Measurements from ENCODE around the gene ASTN2.

Gene ASTN2

DNA sequence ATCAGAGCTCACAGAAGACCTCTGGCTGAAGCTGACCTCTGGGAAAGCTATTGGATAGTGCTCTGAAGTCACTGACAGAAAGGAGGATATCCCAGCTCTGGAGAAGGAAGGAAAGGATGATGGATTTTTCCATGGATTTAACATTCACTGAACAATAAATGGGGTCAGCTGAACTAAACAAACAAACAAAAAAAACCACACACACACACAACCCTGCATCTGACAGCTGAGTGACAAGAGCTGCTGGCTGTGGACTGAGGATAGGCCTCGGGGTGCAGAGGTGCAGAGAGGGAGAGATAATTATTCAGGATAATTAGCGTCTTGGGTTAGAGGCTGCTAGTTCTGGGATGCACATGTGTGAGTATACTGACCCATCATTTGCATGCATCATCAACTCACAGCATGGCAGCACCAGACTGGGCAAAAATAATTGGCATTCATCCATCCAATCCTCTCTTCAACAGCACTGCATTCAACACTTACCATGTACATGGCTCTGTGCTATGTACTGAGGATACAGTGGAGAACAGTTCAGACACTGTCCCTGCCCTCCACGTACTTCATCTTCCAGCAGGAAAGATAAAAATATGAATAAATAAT, 859.2 kb downstream of the ASTN2 start:
- in situ Hi-C loops (cut with MboI; ENCODE audit: low sequenced_read_pairs): loop anchor here (25.0 kb wide), 1 partner anchor 943 kb away; no protein-coding TSS in a partner anchor

DNA sequence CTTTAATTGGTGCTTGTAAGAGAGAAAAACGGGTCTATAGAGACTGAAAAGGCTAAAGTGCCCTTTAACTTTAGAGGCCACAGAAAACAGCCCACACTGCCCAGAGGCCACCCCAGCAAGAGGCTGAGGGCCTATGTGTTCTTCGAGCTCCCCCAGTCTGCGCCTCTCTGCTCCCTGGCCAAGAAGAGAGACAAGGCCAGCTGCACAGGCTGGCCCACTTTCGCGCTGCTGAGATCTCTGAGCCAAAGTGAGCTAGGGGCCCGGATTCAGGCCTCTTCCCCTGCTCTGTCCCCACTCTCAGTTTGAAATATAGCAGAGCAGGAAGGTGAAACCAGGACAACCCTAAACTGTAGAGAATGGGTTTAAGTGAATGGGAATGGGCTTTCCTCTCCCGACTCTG, 859.7 kb downstream of the ASTN2 start:
- in situ Hi-C loops (cut with MboI; ENCODE audit: low sequenced_read_pairs): loop anchor here (25.0 kb wide), 1 partner anchor 943 kb away; no protein-coding TSS in a partner anchor

DNA sequence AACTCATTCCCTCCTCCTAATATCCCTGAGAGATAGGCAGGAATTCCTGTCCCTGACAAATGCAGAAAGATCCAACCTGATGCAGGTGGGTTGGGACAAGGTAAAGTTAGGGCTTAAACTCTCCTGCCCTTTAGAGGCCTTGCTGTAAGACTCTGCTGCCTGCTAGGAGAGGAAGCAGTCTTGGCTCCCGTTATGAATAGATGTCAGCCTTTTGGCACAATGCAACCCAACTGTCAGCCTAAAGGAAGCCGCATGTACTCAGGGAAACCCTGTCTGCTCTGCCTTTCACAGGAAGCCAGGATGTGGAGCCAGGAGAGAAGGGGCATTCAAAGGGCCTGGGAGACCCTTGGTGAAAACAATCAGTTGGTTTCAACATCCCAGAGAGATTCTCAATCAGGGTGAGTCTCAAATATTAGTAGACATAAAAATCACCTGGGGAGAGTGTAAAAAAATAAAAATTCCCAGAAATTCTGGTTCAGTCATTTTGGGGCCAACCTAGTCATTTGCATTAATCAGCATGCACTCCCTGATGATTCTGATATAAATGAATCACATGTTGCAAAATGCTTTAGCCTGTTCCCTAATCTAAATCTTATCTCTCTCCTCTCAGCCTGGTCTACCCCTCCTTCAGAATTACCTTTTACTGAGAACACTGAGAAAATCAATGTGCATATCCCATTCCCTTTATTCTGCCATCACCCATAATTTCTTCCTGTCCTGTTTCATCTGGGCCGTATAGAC, 864.0 kb downstream of the ASTN2 start:
- in situ Hi-C loops (cut with MboI; ENCODE audit: low sequenced_read_pairs): loop anchor here (25.0 kb wide), 1 partner anchor 939 kb away; no protein-coding TSS in a partner anchor

DNA sequence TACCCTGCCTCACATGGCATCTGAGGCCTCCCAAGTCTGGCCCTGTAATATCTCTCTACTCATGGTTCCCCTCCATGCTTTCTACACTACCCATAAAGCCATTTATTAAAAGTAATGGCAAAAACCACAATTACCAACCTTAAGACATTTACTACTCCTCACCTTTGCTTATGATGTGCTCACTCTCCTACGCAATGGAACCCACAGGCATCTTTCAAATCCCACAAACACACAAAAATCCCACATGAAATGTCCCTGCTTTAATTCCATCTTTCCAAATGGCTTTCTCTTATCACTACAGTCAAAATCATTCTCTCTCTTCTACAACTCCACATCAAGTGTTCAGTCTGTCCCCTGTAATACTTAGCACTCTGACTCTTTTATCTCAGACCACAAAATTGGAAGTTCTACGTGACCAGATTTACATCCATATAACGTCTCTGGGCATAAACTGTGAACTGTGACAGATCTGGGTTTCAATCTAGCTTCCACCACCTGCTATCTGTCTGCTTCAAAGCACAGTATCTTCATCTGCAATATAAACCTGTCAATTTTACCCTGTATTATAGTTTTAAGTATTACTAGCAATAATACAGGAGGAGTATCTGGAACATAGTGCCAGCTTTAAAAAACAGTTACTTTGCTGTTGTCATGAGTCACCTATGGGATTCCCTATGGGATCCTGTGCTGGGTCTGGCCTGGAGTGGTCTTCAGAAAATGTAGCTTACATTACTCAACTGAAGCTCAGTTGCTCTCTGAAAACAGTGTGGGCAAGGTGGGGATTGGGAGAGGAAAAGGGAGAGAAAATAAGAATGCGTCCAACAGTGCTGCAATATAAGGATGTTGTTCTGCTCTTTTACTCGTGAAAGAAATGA, 864.8 kb downstream of the ASTN2 start:
- in situ Hi-C loops (cut with MboI; ENCODE audit: low sequenced_read_pairs): loop anchor here (25.0 kb wide), 1 partner anchor 938 kb away; no protein-coding TSS in a partner anchor

DNA sequence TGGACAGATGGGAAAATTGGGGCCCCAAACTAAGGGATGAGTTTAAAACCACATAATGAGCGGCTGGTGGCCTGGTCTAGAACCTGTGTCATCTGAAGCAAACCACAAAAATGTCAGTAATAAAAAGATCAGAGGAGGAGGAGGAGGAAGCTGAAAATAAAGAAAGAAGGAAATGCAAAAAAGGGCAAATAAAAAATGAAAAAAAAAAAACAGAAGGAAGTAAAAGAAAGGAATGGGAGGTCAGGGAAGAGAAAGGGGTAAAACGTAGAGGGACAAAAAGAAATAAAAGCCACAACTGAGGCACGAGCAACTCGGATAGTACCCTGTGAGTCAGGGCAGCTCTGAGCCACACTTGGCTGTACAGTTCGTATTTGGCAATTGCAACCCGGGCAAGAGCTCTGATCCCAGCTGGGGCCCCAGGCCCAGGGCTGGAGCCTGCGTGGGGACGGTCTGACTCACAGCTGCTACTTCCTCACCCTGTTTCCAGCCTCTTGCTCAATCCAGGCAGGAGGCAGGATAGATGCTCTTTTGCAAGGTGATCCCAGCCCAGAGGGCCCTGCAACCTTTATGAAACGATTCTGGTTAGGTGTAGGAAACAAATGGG, 865.7 kb downstream of the ASTN2 start:
- in situ Hi-C loops (cut with MboI; ENCODE audit: low sequenced_read_pairs): no loop called here

DNA sequence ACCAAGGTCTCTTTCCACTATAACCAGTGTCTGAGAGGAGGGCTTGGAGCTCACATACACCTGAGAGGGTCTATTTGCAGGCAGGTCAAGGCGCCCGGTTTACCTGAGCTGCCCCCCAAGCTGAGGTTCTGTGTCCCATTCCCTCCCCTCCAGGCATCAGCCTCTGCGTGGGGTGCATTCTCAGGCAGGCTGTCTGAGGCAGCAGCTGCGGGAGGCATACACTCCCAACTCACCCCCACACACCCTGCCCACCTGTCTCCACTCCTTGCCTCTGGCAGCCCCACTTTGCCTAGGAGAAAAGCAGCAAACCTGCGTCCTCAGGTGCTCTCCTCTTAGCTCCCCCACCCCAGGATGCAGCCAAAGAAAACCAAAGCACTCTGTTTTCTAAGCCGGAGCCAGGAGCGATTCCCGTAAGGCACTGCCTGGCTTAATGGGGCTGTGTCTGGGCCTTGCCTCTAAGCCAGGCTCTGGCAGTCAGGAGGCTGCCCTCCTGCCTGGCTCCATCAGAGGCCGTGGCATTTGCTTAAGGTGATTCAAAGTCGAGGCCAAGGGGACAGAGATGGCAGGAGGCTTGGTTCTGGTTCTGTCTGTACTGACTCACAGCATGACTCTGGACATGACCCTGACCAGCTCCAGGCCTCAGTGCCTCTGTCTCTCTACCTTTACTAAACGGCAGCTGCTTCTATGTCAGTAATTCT, 867.0 kb downstream of the ASTN2 start:
- in situ Hi-C loops (cut with MboI; ENCODE audit: low sequenced_read_pairs): no loop called here

DNA sequence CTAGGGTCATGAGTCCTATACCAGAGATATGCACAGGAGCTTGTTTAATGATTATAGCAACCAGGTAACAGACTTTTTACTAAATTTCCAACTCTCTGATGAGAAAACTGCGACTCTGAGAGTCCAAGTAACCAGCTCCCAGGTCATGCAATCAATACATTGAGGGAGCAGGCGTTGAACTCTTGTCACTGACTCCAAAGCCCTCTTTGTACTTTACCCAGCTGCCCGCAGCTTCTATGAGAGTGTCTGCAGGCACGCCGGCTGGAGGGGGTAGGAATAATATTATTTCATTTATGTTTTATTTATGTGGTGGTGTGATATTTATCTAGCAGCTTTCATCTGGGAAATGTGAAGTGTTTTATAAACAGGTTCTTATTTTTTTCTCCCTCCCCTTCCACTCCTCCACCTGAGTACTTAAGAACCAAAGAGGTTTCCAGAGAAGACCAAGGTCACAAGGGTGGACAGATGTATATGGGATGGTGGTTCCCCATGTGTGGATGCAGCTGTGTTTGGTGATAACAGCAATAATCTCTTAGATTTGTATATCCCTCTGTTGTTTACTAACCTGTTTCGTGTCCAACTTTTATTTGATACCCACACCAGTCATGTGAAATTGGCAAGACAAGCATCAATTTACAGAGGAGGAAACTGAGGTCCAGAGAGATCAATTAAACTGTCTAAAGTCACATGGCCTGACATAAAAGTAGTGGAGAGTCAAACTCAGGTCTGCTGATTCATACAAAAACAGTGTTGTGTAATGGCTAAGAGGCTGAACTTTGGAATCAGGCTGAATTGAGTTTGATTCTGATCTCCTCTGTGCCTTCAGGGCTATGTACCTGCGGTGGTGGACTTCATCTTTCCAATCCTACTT, 867.9 kb downstream of the ASTN2 start:
- in situ Hi-C loops (cut with MboI; ENCODE audit: low sequenced_read_pairs): no loop called here

DNA sequence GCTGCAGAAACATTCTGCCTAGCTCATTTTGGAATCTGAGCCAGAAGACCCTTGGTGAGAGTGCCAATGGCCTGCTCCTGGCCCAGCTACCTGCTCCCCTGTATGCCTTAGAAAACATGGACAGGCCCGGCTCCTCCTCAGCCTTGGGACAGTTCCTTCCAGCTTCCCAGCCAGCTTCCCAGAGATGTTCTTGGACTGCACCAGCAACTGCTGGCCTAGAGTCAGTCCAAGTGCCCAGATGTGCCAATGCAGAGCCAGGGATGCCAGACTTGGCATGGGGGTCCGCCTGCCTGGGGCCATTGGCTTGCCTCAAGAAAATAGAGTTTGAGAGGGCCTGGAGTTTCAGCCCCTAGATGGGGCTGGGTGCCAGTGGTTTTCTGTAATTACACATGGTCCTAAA, 870.0 kb downstream of the ASTN2 start:
- in situ Hi-C loops (cut with MboI; ENCODE audit: low sequenced_read_pairs): no loop called here

DNA sequence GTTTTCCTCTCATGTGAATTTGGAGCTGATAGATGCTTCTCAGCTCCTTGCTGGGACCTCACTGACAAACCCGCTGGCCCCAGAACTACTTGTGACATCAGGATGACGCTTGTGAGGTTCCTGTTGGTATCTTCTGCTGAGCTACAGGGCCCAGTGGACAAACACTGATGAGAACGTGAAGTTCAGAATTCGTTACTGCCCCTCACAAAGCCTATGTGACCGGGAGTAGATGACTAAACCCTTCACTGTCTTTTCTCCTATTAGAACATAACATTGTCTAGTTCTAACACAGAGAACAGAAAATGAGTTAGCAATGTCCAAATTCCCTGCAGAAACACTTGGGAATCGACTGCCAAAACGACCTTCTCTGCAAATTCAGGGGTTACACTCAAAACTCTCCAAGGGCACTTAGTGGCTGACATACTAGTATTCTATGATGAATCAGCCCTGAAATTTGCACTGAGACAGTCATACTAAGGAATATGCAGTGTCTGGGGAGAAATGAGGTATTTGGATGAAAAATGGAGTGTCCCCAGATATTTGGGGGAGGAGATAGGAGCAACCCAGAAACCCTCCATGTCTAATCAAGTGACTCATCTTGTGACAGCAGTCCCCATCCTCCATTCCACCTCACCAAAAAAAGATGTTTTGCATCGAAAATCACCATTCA, 871.0 kb downstream of the ASTN2 start:
- in situ Hi-C loops (cut with MboI; ENCODE audit: low sequenced_read_pairs): no loop called here

DNA sequence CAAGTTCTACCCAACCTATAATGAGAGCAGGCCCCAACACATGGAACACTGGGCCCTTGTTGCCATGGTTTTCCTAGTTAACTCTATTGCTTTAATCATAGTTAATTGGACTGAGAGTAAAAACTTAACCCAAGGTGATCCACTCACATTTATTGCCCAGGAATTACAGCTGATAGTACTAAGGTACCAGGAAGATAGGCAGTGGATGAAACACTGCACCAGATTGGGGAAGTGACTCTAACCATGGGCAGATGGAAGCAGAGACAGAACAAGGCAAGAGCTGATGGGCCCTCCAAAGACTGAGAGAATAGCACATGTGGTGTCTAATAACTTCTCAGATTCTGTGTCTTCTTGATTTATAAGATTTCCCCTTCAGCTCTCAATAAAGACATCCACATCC, 873.5 kb downstream of the ASTN2 start:
- in situ Hi-C loops (cut with MboI; ENCODE audit: low sequenced_read_pairs): no loop called here

DNA sequence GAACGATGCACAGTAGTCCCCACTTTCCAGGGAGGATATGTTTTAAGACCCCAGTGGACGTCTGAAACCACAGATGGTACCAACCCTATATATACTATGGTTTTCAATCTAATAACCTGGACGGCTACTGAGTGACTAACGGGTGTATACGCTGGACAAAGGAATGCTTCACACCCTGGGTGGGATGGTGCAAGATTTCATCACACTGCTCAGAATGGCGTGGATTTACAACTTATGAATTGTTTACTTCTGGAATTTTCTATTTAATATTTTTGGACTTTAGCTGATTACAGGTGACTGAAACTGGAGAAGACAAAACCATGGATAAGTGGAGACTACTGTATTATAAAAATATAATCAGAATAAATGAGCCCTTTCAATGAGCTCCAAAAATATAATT, 875.3 kb downstream of the ASTN2 start:
- in situ Hi-C loops (cut with MboI; ENCODE audit: low sequenced_read_pairs): no loop called here

DNA sequence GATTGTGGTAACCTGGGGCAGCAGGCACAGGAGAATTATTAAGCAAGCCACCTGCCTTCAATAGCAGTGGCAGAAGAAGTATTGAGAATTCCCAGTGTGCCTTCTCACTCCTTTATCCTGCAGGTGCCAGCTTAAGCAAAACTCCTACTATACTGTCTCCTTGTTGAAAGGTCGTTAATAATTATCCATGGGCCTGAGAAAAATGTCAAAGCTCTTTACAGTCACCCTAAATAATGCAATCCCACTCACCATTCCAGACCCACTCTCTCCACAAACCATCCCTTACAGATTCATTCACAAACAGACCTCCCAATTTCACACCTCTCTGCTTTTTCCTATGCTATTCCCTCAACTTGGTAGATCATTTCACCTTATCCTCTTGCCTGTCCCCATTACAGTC, 889.2 kb downstream of the ASTN2 start:
- in situ Hi-C loops (cut with MboI; ENCODE audit: low sequenced_read_pairs): no loop called here

DNA sequence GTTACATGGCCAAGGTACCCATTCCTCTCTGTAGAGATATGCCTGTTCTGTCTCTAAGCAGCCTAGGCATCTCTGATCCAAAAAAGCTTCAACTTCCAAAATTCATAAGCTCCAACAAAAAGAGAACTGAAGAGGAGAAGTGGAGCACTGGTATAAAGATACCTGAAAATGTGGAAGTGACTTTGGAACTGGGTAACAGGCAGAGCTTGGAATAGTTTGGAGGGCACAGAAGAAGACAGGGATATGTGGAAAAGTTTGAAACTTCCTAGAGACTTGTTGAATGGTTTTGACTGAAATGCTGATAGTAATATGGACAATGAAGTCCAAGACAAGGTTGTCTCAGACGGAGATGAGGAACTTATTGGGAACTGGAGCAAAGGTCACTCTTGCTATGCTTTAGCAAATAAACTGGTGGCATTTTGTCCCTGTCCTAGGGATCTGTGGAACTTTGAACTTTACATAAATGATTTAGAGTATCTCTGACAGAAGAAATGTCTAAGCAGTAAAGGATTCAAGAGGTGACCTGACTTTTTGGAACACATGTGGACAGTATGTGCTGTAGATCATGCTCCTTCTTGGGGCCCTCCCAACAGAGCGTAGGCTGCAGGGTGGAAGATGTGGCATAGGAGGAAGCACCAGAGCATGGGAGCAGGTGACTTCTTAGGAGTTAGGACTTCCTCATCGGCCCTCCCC, 889.9 kb downstream of the ASTN2 start:
- in situ Hi-C loops (cut with MboI; ENCODE audit: low sequenced_read_pairs): no loop called here

DNA sequence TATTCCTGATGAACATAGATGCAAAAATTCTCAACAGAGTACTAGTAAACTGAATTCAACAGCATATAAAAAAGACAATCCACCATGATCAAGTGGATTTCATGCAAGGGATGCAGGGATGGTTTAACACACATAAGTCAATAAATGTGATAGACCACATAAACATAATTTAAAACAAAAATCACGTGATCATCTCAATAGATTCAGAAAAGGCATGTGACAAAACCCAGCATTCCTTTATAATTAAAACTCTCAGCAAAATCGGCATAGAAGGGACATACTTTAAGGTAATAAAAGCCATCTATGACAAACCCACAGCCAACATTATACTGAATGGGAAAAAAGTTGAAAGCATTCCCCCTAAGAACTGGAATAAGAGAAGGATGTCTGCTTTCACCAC, 894.6 kb downstream of the ASTN2 start:
- in situ Hi-C loops (cut with MboI; ENCODE audit: low sequenced_read_pairs): no loop called here

DNA sequence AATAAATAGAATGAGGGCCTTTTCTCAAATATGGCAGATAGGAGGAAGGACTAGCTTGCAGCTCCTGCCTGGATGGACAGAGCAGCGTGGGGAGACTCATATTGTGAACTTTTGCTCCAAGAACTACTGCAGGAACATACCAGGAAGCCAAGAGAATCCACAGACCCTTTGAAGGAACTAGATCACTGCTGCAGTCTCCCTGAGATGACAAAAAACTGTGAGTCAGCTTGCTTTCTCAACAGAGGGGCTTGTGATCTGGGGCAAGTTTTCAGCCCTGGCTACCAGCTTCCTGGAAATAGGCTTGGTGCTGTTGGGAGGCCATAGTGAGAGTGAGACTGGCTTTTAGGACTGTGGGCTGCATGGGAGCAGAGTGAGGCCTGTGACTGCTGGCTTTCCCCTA, 898.4 kb downstream of the ASTN2 start:
- in situ Hi-C loops (cut with MboI; ENCODE audit: low sequenced_read_pairs): no loop called here

DNA sequence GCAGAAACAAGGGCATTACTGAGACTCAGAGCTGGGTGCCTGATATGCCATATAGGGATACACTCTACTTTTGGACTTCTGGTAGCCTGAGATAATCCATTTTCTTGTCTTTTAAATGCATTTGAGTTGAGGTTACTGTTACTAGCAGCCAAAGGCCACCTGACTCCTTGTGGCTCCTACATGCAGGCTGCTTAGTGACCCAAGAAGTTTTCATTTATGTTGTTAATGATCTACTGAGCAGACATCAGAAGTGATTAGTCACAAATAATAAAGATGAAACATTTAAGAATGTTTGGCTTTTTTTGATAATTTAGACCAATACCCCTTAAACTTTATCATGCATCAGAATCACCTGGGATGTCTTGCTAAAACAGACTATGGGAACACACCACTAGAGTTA, 899.3 kb downstream of the ASTN2 start:
- in situ Hi-C loops (cut with MboI; ENCODE audit: low sequenced_read_pairs): no loop called here

DNA sequence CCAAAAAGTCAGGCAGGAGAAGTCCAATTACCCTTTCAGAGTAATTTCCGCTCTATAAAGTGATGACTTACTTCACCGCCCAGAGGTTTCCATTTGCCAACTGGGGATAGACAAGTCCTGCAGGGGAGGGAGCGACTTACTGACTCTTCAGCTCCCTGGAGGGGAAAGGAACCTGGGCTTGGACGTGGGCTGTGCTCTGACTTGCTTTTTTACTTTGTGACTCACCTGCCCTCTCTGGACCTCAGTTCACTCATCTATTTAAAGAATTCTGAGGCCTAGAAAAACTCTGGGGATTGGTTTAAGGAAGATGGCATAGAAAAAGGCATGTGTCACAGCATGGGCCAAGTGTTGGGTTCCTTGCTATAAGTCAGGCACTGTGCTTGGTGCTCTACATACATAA, 908.2 kb downstream of the ASTN2 start:
- in situ Hi-C loops (cut with MboI; ENCODE audit: low sequenced_read_pairs): no loop called here

DNA sequence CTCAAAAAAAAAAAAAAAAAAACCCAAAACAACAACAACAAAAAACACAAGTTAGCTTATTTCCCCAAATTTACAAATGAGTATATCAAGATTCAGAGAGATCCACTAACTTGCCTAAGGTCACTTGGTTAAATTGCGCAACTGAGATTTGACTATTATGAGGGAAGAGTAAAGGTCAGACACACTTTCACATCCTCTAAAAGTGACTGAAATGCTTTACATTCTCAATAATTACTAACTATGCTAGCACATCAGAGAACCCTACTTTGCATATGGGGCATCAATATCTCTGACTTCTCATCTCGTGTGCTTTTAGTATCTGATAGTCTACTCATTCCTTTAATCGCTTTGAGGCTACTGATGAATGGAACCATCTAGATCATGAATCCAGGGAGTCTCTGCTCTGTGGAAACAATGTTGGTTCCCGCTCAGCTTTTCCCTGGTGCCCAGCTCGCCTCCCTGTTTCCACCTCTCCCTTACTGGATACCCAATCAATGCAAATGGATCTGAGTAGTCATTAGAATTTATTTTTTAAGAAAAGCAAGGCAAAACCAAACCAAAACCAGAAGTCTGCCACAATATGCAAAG, 909.9 kb downstream of the ASTN2 start:
- in situ Hi-C loops (cut with MboI; ENCODE audit: low sequenced_read_pairs): no loop called here
